HG02678 (cell line): ENCODE measurements around the gene CEL.
"Not testable (repeated sequence)": the region's sequence is repeated elsewhere in the genome, so short reads cannot be mapped to it uniquely, and the experiment has no call there.

Source experiments
- ATAC-seq: cut with Tn5 transposase; IDR thresholded peaks from one replicate; pipeline ENCODE4 v1.9.1; 2021; ENCODE audit warnings: mild to moderate bottlenecking, moderate library complexity; ENCODE audit not compliant: unreplicated experiment

Gene CEL

GRCh38 chr9:133063159-133063499 lies 1.3 kb downstream of the CEL start:
- no peak for ATAC-seq

- no peak for ATAC-seq
Observed at GRCh38 chr9:133063500-133064231, 1.9 kb downstream of the CEL start.

GRCh38 chr9:133064241-133065069 lies 2.7 kb downstream of the CEL start:
- ATAC-seq, result no peak

GRCh38 chr9:133065070-133065388 lies 3.2 kb downstream of the CEL start:
- ATAC-seq, result no peak

- ATAC-seq, result no peak
Observed at GRCh38 chr9:133066181-133066983, 4.6 kb downstream of the CEL start.

GRCh38 chr9:133067006-133067405 lies 5.2 kb downstream of the CEL start:
- no peak for ATAC-seq

- ATAC-seq, result no peak
Observed at GRCh38 chr9:133067813-133068212, 6.0 kb downstream of the CEL start.

- not testable (repeated sequence) for ATAC-seq
Observed at GRCh38 chr9:133068431-133068830, 6.7 kb downstream of the CEL start.

GRCh38 chr9:133070500-133070961 lies 8.8 kb downstream of the CEL start:
- not testable (repeated sequence) for ATAC-seq

- ATAC-seq, result not testable (repeated sequence)
Observed at GRCh38 chr9:133070985-133071384, 9.2 kb downstream of the CEL start.

GRCh38 chr9:133071484-133072150 lies 9.8 kb downstream of the CEL start:
- no peak for ATAC-seq

GRCh38 chr9:133072210-133072609 lies 10.4 kb downstream of the CEL start:
- not testable (repeated sequence) for ATAC-seq

- ATAC-seq, result no peak
Observed at GRCh38 chr9:133073086-133074014, 11.6 kb downstream of the CEL start.

- no peak for ATAC-seq
Observed at GRCh38 chr9:133074111-133074651, 12.4 kb downstream of the CEL start.

GRCh38 chr9:133075925-133076630 lies 14.3 kb downstream of the CEL start:
- ATAC-seq, result no peak

GRCh38 chr9:133076691-133077090 lies 14.9 kb downstream of the CEL start:
- no peak for ATAC-seq

- ATAC-seq, result no peak
Observed at GRCh38 chr9:133078486-133078885, 16.7 kb downstream of the CEL start.

- ATAC-seq, result no peak
Observed at GRCh38 chr9:133080161-133080560, 18.4 kb downstream of the CEL start.
